GM19099 (cell line): ENCODE data around the gene MTG2.

Experiments
- POLR2A ChIP-seq: IDR thresholded peaks from 3 replicates; pipeline ENCODE4 v1.6.1; 2011; ENCODE audit warnings: low read depth; ENCODE audit not compliant: insufficient read length; ENCODE audit errors: extremely low read depth

Gene MTG2

DNA sequence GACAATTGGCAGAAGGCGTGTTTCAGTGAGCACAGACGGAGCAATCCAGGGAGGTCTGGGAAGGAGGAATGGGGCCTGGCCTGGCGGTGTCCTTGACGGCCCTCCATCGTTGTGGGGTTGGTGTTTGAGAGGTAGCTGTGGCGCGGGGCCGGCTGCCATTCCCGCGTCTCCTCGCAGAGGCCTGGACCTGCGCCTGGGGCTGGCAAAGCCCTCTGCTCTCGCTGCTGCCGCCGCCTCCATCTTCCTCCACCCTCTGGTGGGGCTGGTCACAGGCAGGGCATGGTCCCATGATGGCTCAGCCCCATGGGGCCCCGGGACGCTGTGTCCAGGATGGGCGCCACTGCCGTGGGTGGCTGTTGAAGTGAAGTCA, 63.1 kb downstream of the MTG2 start:
- no peak for TF ChIP-seq POLR2A

DNA sequence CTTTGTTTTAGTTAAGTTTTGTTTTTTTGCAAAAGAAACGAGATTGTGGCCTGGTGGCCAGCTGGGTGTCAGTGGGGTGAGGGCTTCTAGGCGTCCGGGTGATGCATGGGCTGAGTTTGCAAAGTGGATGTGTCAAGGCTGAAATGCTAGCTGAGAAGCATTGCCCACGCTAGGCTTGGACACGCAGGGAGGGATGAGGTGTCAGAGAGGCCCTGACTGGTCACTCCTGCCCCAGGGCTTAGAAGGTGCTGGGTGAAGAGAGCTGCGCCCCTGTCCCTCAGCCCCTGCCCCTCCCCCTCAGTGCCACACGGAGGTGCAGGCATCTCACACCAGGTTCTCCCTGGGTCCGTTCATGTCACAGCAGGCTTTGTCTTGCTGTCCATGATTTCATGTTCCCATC, 63.6 kb downstream of the MTG2 start:
- no peak for TF ChIP-seq POLR2A

DNA sequence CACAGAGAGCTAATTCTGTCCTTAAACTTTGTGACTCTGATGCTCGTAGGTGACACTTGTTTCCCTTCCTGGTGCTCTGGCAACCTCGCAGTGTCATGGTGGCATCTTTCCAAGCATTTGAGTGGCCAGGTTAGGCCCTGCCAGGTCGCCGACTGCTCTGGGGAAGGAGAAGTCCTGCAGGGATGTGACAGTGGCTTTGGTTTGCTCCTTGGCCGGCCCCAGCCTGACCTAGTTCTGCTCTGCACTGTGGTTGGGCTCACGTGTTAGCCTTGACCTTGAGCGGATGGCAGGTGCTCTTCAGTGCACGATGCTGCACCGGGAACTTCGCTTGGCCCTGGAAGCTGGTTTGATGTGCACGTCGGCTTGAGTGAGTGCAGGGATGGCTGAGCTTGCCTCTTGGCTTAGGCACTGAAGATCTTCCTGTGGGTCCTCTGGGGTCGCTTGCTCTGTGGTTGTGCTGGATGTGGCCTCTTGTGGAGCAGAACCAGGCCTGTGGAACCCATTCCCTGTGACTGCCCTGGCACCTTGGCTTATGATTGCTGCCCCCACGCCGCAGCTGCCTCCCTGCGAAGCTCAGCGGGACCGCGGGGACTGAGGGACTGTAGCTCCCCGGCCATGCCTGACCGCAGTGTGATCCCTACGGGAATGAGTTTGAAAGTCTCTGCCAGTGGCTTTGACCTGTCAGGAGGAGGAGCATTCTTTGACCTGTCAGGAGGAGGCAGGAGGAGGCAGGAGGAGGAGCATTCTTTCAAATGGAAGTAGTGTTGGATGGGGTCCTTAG, 64.2 kb downstream of the MTG2 start:
- no peak for TF ChIP-seq POLR2A

DNA sequence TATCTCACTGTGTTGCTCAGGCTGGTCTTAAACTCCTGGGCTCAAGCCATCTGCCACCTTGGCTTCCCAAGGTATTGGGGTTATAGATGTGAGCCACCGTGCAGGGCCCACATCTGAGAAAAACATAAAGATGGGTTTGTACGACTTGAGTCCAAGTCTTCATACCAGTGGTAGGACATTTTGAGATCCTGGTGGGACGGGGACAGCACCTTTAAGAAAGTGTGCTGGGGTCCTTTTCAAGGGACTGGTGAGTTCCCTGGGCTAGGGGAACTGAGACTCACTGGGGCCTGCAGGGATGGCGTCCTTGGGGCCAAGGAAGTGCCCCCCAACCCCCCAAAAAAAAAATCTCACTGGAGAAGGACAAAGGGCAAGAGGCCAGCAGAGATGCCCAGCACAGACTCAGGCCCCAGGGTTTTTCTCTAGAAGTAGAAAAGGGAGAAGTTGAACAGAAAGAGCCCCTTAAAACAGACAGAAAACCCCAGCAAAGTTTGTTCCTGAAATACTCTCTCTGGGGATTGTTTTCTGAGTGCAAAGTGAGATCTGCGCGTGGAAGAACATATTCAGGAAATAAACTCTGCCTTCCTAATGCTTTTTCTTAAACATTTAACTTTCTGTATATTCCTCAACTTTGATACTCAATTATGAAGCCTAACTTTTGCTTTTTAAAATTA, 66.2 kb downstream of the MTG2 start:
- TF ChIP-seq POLR2A: no peak

DNA sequence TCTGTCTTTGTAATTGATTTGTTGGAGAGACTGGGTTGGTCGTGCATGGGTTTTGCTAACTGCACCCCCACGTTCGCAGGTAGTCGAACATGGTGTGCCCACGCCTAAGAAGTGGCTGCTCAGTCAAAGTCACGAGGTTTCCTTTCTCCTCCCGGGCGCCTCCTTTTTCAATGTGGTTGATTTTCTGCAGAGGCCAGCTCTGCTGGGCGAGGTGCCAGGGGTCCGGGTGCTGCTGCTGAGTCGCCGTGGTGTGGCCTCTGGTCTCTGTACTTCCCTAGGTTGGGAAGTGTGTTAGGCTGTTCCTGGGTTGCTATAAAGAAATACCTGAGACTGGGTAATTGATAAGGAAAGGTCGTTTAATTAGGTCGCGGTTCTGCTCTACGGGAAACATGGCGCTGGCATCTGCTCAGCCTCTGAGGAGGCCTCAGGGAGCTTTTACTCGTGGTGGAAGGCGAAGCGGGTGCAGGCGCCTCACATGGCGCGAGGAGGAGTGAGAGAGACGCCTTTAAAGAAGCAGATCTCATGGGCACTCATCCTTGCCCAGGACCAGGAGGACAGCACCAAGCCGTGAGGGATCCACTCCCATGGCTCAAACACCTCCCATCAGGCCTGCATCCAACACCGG, 69.6 kb downstream of the MTG2 start:
- no peak for TF ChIP-seq POLR2A
